GM12891 (cell line): ENCODE measurements around the gene TAF11L7.
"Not testable (repeated sequence)": the region's sequence is repeated elsewhere in the genome, so short reads cannot be mapped to it uniquely, and the experiment has no call there.

ENCODE experiments used
- POLR2A ChIP-seq: IDR thresholded peaks from 2 replicates; pipeline ENCODE4 v1.6.1; 2011; ENCODE audit warnings: low read depth, low read length, control low read depth
- TAF1 ChIP-seq: IDR thresholded peaks from 2 replicates; pipeline ENCODE4 v1.6.1; 2011; ENCODE audit warnings: low read depth, low read length, control low read depth

GRCh38 chr5:17607461-17607860 is 21.9 kb upstream of the TAF11L7 start:
- TF ChIP-seq POLR2A, TAF1: not testable (repeated sequence)
